HG03025 (cell line): ENCODE data around the gene PAGE4.

Experiments used
- ATAC-seq: cut with Tn5 transposase; IDR thresholded peaks from one replicate; pipeline ENCODE4 v1.9.1; 2021; ENCODE audit warnings: mild to moderate bottlenecking, moderate library complexity; ENCODE audit not compliant: unreplicated experiment, low FRiP score

The PAGE4 gene

GRCh38 chrX:49862093-49862492 is 33.0 kb downstream of the PAGE4 start:
- ATAC-seq = no peak

- no peak for ATAC-seq
Measured at GRCh38 chrX:49868739-49869138, 39.6 kb downstream of the PAGE4 start.

GRCh38 chrX:49876750-49877149 is 47.6 kb downstream of the PAGE4 start:
- no peak for ATAC-seq

GRCh38 chrX:49877397-49878101 is 48.4 kb downstream of the PAGE4 start:
- no peak for ATAC-seq

GRCh38 chrX:49878128-49878833 is 49.2 kb downstream of the PAGE4 start:
- no peak for ATAC-seq

GRCh38 chrX:49878834-49879655 is 49.9 kb downstream of the PAGE4 start, which contains the start of gene USP27X:
USP27X (plus strand) TSS chrX:49879484; CDS start chrX:49880308, 824 bp downstream.
- ATAC-seq = peak; percentile 90

- ATAC-seq = peak; percentile 10
Measured at GRCh38 chrX:49879656-49880277, 50.7 kb downstream of the PAGE4 start.

GRCh38 chrX:49880668-49881067 is 51.6 kb downstream of the PAGE4 start:
- ATAC-seq = no peak
